Thyroid gland (tissue), 4 donors: ENCODE results near the gene HAO1. TPM values are rescaled to one million over a fixed set of nuclear protein-coding genes. Genes with fewer than 3 reads are reported as not detected.
"Not testable (repeated sequence)": the region's sequence is repeated elsewhere in the genome, so short reads cannot be mapped to it uniquely, and the experiment has no call there.

Experiments used
- DNase-seq, 2 donors: peaks; one replicate each; pipeline ENCODE4 v3.0.0-alpha.2; 2019
- H3K27ac ChIP-seq, 3 donors: fragments of 200-600 bp; sonication (generic); 1 replicate in 2 of 3; 2 replicates in 1 of 3; pipeline ENCODE4 v1.5.1; 2016 to 2019; ENCODE audit warnings: mild to moderate bottlenecking in 1 of 3, moderate library complexity in 1 of 3
- H3K27me3 ChIP-seq: fragments of 200-600 bp; sonication (generic); one replicate; pipeline ENCODE4 v1.5.1; 2019
- H3K36me3 ChIP-seq, 2 donors: fragments of 200-600 bp; sonication (generic); one replicate each; pipeline ENCODE4 v1.5.1; 2016 to 2019
- H3K4me1 ChIP-seq, 2 donors: fragments of 200-600 bp; sonication (generic); one replicate each; pipeline ENCODE4 v1.5.1; 2017 to 2019
- H3K4me3 ChIP-seq, 3 donors: fragments of 200-600 bp; sonication (generic); replicated peaks in 1 of 3; 1 replicate in 2 of 3; 2 replicates in 1 of 3; pipeline ENCODE4 v1.5.1; 2016; ENCODE audit warnings: mild to moderate bottlenecking in 1 of 3
- H3K9me3 ChIP-seq: fragments of 200-600 bp; sonication (generic); one replicate; pipeline ENCODE4 v1.5.1; 2017
- POLR2A ChIP-seq, 2 donors: fragments of 450-650 bp; IDR thresholded peaks; one replicate each; pipeline ENCODE4 v1.6.1; 2017; ENCODE audit warnings: antibody characterized with exemption in 2 of 2, mild to moderate bottlenecking in 2 of 2, moderate library complexity in 1 of 2
- WGBS, 2 donors: methylation state at CpG; one replicate each; pipeline ENCODE4 v1.1.5; 2017; 5-methylcytosine and 5-hydroxymethylcytosine counted together
- intact Hi-C: fragments of 100-400 bp; cut with DNase I; formaldehyde crosslinking; loops from one replicate; pipeline ENCODE4 v1.15.1; 2023
- small RNA-seq: library from RNA; depleted of rRNA; stranded (forward); fragments of <200 nt; gene quantifications from one replicate; pipeline ENCODE3, GENCODE V24; 2016
- total RNA-seq, 4 donors: library from RNA; depleted of rRNA; stranded (reverse); fragments of >200 nt; gene quantifications; one replicate each; pipeline ENCODE4 v1.2.3, GENCODE V29; 2016
- TF ChIP-seq, protein P1 (sequence below), 6 experiments: fragments of 200-600 bp in 3 of 6; fragments of 450-650 bp in 3 of 6; sonication (generic) in 3 of 6; IDR thresholded peaks; one replicate each; pipeline ENCODE4 v1.5.1; 2016 to 2019; ENCODE audit warnings: antibody characterized with exemption in 6 of 6, mild to moderate bottlenecking in 2 of 6, inconsistent platforms in 1 of 6, moderate library complexity in 1 of 6

HAO1 gene
- total RNA-seq, 4 donors from 2014 or later = not detected

DNA sequence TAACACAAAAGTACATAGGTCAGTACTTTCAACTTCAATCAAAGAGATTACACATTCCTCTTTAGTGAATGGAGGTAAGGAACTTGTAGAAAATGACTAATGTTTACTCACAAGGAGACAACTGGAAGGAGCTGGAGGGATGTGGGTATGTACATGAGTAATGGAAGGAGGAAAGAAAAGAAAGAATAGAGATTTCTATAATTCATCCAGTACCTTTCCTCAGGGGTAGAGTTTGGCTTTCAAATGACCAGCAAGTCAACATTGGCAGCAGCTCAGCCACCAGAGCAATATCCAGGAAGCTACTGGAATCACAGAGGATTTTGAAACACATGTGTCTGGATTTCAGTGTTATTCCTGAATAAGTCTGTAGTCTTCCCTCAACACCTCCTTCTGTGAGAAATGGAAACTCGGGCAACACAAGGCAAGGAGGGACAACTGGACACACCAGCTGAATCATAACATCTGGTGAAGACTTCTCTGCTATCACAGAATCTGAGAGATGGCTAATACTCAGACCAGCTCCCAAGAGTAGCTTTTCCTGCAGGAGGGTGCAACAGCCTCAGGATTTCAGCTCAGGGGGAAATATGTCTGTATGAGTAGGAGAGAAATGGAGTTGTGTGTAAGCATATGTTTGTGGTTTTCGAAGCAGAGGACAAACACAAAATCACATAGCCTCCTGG lies 98.8 kb downstream of the HAO1 start:
- WGBS, 2 donors = 81 to 93% methylated on average over 2 of the region's 2 CpGs
- intact Hi-C loops = no loop called here
- Histone ChIP-seq H3K27ac (no peak overlapping the region), H3K9me3 (no peaks in the 10 kb centered on the region), H3K4me3 (no peak overlapping the region), H3K27me3 (no peaks in the 10 kb centered on the region), H3K36me3 (no peaks in the 10 kb centered on the region), H3K4me1 (no peaks in the 10 kb centered on the region)
- TF ChIP-seq POLR2A (IDR thresholded peaks at IDR 0.05) = no peak
- TF ChIP-seq, protein P1, sequence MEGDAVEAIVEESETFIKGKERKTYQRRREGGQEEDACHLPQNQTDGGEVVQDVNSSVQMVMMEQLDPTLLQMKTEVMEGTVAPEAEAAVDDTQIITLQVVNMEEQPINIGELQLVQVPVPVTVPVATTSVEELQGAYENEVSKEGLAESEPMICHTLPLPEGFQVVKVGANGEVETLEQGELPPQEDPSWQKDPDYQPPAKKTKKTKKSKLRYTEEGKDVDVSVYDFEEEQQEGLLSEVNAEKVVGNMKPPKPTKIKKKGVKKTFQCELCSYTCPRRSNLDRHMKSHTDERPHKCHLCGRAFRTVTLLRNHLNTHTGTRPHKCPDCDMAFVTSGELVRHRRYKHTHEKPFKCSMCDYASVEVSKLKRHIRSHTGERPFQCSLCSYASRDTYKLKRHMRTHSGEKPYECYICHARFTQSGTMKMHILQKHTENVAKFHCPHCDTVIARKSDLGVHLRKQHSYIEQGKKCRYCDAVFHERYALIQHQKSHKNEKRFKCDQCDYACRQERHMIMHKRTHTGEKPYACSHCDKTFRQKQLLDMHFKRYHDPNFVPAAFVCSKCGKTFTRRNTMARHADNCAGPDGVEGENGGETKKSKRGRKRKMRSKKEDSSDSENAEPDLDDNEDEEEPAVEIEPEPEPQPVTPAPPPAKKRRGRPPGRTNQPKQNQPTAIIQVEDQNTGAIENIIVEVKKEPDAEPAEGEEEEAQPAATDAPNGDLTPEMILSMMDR (IDR thresholded peaks at IDR 0.05) = no peak
- DNase-seq = no peak

GRCh38 chr20:7836076-7836475 lies 104.2 kb downstream of the HAO1 start:
- Histone ChIP-seq H3K27ac (no peak overlapping the region), H3K36me3 (no peaks in the 10 kb centered on the region), H3K4me3 (no peak overlapping the region), H3K27me3 (no peaks in the 10 kb centered on the region), H3K9me3 (no peaks in the 10 kb centered on the region), H3K4me1 (no peaks in the 10 kb centered on the region)
- DNase-seq = no peak
- intact Hi-C loops = no loop called here
- TF ChIP-seq, protein P1 (IDR thresholded peaks at IDR 0.05) = no peak
- no peak for TF ChIP-seq POLR2A (IDR thresholded peaks at IDR 0.05)

DNA sequence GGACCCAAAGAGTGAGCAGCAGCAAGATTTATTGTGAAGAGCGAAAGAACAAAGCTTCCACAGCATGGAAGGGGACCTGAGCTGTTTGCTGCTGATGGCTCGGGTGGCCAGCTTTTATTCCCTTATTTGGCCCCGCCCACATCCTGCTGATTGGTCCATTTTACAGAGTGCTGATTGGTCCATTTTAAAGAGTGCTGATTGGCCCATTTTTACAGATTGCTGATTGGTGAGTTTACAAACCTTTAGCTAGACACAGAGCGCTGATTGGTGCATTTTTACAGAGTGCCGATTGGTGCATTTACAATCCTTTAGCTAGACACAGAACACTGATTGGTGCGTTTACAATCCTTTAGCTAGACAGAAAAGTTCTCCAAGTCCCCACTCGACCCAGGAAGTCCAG lies 105.8 kb downstream of the HAO1 start:
- DNase-seq, H3K9me3 ChIP-seq, H3K4me3 ChIP-seq, H3K36me3 ChIP-seq, H3K4me1 ChIP-seq, H3K27ac ChIP-seq, intact Hi-C loops, H3K27me3 ChIP-seq: not testable (repeated sequence)
- 82 to 86% methylated on average over 7 of the region's 7 CpGs for WGBS, 2 donors

Small RNA genes within 50 kb of the gene (small RNA-seq; reads per million reads assigned to genes)
- not detected for gene AL021879.1

Other genes with a start within 250 kb of the HAO1 start
- gene TMX4, start 79.3 kb upstream of the HAO1 start, total RNA-seq = 10 to 100 TPM; 49.0 to 63.8 (median 57.9) TPM
- 10 to 100 TPM in 2 of 4 donors, 1 to 10 TPM in 2; 7.3 to 14.1 (median 11.0) TPM for gene PLCB1, start 191.8 kb upstream of the HAO1 start, total RNA-seq